T-helper 9 cell (primary cell): Measurements from ENCODE around the gene ETFA.
"Not testable (repeated sequence)": the region's sequence is repeated elsewhere in the genome, so short reads cannot be mapped to it uniquely, and the experiment has no call there.

Experiments used
- DNase-seq: peaks from one replicate; pipeline ENCODE4 v3.0.0-alpha.2; 2020

ETFA gene

DNA sequence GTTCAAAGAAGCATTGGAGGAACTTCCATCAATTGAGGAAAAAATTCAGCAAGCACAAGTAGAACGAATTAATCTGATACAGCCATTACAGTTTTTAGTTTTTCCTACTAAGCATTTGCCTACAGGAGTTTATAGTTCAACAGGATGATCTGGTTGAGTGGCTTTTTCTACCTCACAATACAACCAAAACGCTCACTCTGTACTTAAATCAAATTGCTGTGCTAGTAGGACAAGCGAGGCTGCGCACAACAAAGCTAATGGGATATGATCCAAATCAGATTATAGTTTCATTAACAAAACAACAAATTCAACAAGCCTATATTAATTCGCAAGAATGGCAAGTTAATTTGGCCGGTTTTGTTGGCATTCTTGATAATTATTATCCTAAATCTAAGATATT, 44.2 kb downstream of the ETFA start:
- no peak for DNase-seq

DNA sequence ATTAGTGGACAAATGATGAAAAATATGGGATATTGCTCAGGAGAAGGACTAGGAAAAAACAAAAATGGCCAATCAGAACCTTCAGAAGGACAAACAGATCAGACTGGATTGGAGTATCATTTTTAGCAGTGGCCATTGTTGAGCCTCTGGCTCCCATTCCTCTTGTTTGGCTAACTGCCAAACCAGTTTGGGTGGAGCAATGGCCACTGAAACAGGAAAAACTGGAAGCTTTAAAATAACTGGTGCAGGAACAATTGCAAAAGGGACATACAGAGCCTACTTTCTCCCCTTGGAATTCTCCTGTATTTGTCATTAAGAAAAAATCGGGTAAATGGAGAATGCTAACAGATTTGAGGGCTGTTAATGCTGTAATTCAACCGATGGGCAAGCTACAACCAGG, 45.5 kb downstream of the ETFA start:
- not testable (repeated sequence) for DNase-seq

- DNase-seq = no peak
Observed at GRCh38 chr15:76260246-76260938, 50.9 kb downstream of the ETFA start.

GRCh38 chr15:76259392-76259791, 51.9 kb downstream of the ETFA start:
- DNase-seq = no peak

DNA sequence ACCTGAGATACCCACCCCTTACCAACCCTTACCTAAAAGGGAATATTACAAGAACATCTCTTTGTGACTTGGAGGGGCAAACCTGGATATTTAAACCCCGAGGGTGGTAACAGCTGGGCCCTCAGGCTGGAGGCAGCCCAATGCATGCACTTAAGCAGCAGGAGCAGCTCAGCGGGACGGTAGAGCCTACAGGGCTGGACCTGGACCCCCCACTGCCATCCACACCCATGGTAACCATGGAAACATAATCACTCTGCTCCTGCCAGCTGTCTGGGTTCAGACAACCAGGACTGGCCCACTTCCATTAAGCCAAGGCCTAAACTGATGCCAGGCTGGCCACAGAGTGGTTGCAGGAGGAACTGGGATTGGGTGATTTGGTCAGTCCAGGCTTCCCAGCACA, 52.8 kb downstream of the ETFA start:
- no peak for DNase-seq

DNA sequence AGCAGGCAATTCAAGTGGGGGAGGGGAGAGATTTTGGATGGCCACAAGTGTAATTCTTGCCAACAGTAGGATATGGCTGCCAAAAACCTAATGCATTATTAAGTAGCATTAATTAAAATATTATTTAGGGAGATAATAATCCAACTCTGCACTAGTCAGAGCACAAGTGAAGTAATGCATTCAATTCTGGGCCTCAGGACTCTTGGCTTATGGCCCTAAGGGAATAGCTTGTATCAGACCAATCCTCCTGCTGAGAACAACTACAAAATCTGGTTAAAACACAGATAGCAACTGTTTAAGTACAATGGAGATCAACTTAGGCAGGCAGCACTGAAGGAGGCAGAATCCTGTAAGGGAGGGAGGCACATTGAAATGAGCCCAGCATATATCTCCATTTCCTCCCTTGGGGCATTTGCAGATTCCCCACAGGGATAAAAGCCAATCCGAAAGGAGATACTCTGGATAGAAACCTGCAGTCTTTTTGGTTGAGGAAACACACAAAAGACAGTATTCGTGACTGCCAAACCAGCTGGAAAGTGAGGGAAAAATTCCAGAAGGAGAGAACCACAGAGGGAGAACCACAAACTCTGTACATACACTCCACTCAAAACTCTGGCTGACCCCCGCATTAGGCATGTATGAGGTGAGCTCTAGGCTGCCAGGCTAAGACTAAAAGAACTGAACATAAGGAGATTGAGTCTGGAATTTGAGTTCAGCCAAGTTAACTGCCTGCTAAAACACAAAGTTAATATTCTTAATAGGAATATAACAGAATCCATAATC, 57.4 kb downstream of the ETFA start:
- DNase-seq = no peak

GRCh38 chr15:76252249-76252648, 59.0 kb downstream of the ETFA start:
- DNase-seq = no peak

- DNase-seq = no peak
Observed at GRCh38 chr15:76251717-76252116, 59.6 kb downstream of the ETFA start.

GRCh38 chr15:76245072-76245610, 66.1 kb downstream of the ETFA start:
- no peak for DNase-seq

DNA sequence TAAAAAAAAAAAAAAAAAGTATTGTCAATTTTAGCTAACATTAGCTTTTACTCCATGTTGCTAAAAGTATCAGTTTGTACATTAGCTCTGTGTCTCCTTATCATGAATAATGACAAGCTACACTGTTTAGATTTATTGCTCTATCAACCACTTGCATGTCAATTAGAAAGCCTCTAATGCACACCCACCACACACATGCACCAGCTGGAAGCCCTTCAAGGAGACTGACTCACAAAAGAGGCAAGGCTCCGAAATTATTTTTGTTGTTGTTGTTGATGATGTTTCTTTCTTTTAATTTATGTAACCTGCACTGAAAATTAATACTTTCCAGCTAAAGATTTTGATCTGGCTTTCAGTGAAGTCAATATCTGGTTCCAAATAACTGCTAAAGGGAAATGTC, 71.5 kb downstream of the ETFA start:
- DNase-seq = no peak

GRCh38 chr15:76236350-76236749, 74.9 kb downstream of the ETFA start:
- DNase-seq = no peak

DNA sequence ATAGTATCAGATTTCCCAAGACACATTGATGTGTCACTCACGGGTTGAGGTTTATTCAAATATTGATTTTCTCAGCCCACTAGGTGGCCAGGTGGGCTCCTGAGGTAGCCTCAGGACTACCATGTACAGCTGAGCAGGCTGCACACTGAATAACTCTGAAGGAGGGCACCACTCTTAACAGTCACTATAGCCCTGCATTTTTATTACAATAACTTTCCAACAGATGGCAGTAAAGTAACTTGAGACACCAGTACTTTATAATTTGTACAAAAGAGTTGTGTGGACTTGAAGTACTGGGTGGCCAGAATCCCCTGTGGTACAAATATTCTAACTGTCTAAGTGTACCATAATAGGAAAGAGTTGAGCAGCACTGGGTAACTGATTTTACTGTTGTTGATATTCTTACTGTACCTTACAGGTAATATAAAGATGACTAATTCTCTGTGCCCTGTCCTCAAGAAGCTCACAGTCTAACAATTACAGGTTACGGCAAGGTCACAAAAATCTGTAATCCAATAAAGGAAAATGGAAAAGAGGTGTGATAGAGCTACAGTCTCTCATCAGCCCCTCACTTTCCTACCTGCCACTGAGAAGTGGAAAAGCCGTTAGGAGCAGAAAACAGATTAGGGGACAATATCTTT, 76.0 kb downstream of the ETFA start:
- no peak for DNase-seq

DNA sequence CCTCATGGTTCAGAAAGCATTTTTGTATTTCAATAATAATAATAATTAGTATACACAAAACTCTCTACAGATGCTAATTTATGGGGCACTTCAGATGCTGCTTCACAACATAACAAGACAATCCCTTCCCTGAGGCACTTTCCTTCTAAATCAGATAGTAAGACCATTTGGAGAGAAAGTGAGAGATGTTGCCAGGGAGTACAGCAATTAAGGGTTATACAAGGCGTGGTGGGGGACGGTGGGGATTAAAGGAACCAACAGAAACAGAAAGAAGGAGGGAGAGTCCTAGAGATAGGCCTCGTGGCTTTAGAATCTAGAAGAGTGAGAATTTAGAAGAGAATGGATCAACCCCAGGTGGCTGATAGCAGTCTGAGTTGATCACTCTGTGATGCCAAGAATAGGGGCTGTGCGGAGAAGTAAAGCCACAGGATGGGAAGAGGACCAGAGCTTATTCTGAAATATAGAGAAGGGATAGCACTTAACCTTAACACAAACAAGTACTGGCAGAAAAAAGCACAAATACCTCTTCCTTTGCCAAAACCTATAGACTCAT, 76.9 kb downstream of the ETFA start:
- DNase-seq = no peak

DNA sequence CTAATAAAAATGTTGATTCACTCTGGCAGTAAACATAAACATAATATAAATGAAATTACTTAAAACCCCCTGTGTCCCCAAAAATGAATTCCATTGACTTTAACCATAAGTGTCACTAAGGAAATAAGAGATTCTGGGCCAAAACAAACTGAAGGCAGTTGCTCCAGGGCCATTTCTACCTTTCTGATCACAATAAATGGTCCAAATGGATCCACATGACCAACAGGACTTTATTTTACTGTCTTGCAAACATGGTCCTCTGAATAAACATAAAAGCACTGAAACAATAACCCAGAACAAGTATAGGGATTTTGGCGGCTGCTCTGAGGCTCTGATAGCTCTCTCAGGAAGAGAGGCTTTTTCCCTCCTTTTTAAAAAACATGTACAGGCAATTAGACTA, 77.3 kb downstream of the ETFA start:
- no peak for DNase-seq

DNA sequence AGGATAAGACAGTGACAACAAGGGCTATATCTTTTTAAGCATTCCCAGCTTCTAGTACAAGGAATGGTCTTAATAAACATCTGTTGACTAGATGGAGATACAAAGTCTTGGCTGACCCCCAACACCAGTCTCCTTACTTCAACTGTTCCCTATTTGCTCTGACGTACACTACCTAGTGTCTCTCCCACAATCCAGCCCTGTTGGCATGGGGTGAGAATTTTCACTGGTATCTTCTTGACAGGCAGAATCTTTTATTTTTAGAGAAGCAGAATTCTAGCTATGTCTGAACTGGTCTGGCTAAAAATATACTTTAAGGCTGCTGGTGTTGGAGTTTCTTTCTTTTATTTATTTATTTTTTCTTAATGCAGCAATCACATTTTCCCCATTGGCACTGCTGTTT, 82.0 kb downstream of the ETFA start:
- no peak for DNase-seq

DNA sequence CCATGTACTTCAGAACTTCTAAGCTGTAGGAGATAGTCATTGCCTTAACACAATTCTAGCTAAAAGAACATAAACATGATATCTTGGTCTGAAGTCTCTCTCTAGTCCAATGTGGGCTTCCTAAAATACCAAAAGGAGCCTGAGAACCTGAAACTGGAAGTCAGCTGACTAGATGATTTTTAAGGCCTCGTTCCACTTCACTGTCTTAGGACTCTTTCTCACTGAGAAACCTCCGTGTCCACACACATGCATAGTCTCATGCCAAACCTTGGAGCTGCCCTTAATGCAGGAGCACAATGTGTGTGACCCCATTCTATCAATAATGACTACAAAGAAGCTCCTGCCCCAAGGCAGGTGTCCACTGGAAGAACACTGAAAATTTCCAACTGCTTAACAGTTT, 87.7 kb downstream of the ETFA start:
- no peak for DNase-seq

GRCh38 chr15:76222159-76222558, 89.1 kb downstream of the ETFA start:
- no peak for DNase-seq

DNA sequence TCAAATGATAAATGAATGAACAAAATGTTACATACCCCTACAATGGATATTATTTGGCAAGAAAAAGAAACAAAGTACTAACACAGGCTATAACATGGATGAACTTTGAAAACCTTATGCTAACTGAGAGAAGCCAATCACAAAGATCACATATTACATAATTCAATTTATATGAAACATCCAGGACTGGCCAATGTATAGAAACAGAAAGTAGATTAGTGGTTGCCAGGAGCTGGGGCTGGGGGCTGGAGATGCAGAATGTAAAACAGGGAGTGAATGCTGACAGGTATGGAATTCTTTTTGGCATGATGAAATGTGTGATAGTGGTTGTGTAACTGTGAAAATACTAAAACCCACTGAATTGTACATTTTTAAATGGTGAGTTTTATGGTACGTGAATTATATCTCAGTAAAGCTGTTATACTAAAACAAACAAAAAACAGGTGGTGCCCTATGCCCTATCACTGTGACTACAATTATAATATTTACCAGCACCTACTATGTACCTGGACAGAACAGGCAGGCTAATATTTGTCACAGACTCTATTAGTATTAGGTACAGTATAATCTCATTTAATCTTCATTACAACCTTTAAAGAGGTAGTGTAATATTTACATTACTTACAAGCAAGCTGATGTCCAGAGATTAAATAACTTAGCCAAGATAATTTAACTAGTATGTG, 90.0 kb downstream of the ETFA start:
- no peak for DNase-seq

GRCh38 chr15:76217882-76218217, 93.4 kb downstream of the ETFA start:
- no peak for DNase-seq

DNA sequence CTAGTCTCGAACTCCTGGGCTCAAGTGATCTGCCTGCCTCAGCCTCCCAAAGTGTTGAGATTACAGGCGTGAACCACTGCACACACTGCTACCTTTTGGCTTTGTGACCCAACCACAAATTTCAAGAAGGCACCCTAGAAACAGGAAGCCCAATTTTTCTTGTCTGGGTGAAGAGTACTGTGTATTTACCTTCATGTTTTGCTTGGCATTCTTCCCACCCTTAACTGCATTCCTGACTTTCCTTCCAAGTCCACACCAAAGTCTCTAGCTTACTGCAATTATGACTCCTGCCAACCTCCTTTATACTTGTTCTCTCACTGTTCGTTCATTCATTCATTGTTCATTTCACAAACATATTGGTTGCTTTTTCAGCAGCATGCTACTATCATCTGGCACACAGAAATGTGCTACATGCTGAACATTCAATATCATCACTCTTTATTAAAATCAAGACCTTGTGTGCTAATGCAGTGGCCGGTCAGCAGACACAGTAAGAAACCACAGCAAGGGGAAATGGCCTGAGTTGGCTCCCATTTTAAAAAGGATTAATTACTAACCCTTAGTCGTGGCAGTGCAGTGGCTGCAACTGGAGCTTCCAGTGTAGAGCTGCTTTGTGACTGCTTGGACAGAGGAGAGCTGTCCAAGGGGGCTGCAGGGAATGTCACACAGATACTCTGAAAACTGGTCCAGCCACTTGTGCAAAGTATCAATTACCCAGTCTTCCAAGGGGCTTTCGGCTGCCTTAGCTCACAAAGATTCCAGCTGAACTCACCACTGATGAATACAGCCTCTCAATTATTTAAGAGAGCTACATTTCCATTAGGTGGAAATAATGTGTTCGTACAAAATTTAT, 94.0 kb downstream of the ETFA start:
- DNase-seq = no peak

DNA sequence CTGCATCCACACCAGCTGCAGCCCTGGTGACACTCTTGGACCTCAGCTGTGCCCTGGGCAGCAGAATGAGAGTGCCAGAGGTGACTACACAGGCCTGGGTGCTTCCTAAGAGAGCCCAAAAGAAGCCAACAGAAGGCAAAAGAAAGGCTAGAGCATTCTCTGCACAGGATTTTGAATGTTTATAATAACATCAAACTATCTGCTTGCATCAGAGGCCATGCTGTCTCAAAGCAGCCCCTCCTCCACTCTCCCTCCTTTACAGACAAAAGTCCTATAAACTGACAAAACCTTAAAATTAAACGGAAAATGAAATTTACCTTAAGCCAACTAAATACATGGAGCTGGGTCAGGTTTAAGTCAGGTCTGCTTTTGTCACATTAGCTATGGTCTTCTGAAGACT, 95.6 kb downstream of the ETFA start:
- DNase-seq = no peak

- DNase-seq = no peak
Observed at GRCh38 chr15:76209942-76210341, 101.3 kb downstream of the ETFA start.
